ENCODE measurements around the gene MMAB. TPM values are rescaled to one million over a fixed set of nuclear protein-coding genes. Genes with fewer than 3 reads are reported as not detected.
A peak's percentile ranks its signal among the peaks of the same experiment; 100 is the strongest.

Gene MMAB
- total RNA-seq, 6 experiments from 2014 or later, result 12.8 to 23.1 (median 18.7) TPM

DNA sequence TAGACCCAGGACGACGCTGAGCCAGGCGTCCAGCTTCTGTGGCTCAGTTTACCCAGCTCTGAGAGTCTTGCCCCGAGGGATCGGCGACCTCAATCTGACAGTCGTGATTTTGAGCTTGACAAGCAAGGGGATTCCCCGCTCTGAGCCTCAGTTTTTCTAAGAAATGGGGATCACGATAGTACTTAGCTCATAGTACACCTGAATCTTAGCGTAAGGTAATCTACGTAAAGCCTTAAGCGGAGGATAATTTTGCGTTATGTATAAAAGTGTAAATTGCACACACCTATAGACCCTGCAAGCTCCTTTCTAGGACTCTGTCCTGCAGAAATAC lies 575 bp upstream of the MMAB start:
- Mint-ChIP-seq H3K27me3 (ENCODE audit: insufficient read depth) (peaks cover 1% of the 10 kb centered on the region), H3K27ac (no peak overlapping the region), H3K4me3 (peak overlapping the region; percentile 91), H3K36me3 (ENCODE audit: low read depth) (no peaks in the 10 kb centered on the region), H3K9me3 (no peaks in the 10 kb centered on the region), H3K4me1 (ENCODE audit: low read depth) (peaks cover 21% of the 10 kb centered on the region)
- no peak for DNase-seq
- TF ChIP-seq CTCF (IDR thresholded peaks at IDR 0.05), result no peak

DNA sequence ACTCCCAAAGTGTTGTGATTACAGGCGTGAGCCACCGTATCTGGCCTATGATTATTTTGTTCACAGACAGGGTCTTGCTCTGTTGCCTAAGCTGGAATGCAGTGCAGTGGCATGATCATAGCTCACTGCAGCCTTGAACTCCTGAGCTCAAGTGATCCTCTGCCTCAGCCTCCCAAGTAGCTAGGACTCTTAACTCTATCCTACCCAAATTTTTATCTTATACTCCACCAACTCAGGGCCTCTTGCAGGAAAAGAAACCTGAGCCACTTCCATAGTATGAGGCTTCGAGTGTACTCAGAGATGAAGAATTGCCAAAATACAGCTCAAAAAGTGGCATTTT lies 828 bp downstream of the MMAB start:
- peaks cover 21% of the 10 kb centered on the region for H3K4me1 Mint-ChIP-seq (ENCODE audit: low read depth)
- peaks cover 1% of the 10 kb centered on the region for H3K27me3 Mint-ChIP-seq (ENCODE audit: insufficient read depth)
- peak overlapping the region; percentile 88 for H3K27ac Mint-ChIP-seq

DNA sequence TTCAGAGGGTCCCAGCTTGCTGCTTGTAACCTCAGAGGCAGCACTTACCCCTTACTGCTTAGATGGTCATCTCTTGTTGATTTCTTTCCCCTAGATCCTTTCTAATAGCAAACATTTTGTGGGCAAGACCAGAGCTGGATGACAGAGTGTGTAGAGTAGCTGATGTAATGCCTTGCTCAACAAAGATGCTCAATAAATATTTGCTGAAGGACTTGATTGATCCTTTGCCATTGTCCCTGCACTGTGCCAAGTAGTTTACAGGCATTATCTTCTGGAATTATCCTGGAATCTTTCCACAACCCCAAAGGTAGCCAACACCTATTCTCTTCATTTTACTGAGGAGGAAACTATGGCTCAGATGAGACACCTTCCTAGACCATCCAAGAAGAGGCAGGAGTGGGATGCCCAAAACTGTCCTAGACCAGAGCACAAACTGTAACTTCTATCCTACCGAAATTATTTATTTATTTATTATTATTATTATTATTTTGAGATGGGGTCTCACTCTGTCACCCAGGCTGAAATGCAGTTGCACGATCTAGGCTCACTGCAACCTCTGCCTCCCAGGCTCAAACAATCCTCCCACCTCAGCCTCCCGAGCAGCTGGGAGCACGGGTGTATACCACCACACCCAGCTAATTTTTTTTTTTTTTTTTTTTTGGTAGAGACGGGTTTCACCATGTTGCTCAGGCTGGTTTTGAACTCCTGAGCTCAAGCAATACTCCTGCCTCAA lies 1.4 kb downstream of the MMAB start:
- TF ChIP-seq CTCF (IDR thresholded peaks at IDR 0.05), result no peak
- Mint-ChIP-seq H3K27me3 (ENCODE audit: insufficient read depth) (peaks cover 1% of the 10 kb centered on the region), H3K27ac (no peak overlapping the region), H3K36me3 (ENCODE audit: low read depth) (no peaks in the 10 kb centered on the region), H3K9me3 (no peaks in the 10 kb centered on the region), H3K4me3 (no peak overlapping the region), H3K4me1 (ENCODE audit: low read depth) (peaks cover 21% of the 10 kb centered on the region)
- DNase-seq, result no peak

More for the DNA sequence above, 828 bp downstream of the MMAB start:
- TF ChIP-seq CTCF (IDR thresholded peaks at IDR 0.05), result no peak
- H3K4me3 Mint-ChIP-seq, result peak overlapping the region; percentile 91
- no peaks in the 10 kb centered on the region for H3K9me3 Mint-ChIP-seq
- H3K36me3 Mint-ChIP-seq (ENCODE audit: low read depth), result no peaks in the 10 kb centered on the region
- no peak for DNase-seq

- Mint-ChIP-seq H3K4me1 (ENCODE audit: low read depth) (peaks cover 9% of the 10 kb centered on the region), H3K27me3 (ENCODE audit: insufficient read depth) (no peaks in the 10 kb centered on the region; the same call in 1 of the 2 replicates), H3K9me3 (no peaks in the 10 kb centered on the region), H3K36me3 (ENCODE audit: low read depth) (no peaks in the 10 kb centered on the region), H3K4me3 (no peak overlapping the region), H3K27ac (no peak overlapping the region)
- no peak for TF ChIP-seq CTCF (IDR thresholded peaks at IDR 0.05)
- no peak for DNase-seq
Measured at GRCh38 chr12:109568486-109568885, 4.8 kb downstream of the MMAB start.

DNA sequence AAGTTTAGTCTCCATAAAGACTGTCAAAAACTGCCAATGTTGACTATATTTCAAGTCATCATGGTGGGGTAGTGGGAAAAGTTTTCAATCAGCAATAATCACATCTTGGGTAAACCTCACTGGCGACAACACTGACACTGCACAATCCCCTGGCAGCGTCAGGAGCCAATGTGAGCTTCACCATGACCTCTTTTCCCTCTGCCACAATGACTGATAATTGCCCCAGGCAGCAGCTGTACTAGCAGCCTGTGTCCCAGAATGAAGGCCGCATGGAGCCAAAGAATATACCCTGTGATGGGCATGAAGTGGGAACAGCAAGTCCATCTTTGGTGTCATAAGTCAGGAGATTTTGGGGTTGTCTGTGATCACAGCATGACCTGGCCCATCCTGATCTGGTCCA lies 5.3 kb downstream of the MMAB start:
- no peak overlapping the region for H3K27ac Mint-ChIP-seq

More for the DNA sequence above, 5.3 kb downstream of the MMAB start:
- Mint-ChIP-seq H3K27me3 (ENCODE audit: insufficient read depth) (no peaks in the 10 kb centered on the region; the same call in 1 of the 2 replicates), H3K9me3 (no peaks in the 10 kb centered on the region), H3K36me3 (ENCODE audit: low read depth) (no peaks in the 10 kb centered on the region), H3K4me3 (no peak overlapping the region), H3K4me1 (ENCODE audit: low read depth) (peaks cover 7% of the 10 kb centered on the region)
- TF ChIP-seq CTCF (IDR thresholded peaks at IDR 0.05), result no peak
- DNase-seq, result no peak

Data from HFFc6 (cell line).